ENCODE results near the gene ACOT8.

The ACOT8 gene

DNA sequence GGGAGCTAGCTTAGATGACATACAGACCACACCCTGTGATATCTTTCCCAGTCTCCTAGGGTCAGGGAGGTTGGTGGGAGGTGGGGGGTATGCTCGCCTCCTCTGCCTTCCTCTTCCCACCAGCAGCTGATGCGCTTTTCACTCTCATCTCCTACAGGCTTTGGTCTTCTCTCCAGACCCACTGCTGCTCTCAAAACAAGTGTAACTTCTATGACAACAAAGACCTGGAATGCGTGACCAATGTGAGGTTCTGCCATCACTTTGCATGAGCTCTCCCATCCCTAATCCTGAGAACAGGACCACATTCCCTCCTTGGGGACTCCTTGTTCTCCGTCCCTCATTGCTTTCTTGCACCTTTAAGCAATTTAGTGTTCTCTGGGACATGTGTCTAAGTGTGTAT, 36.6 kb upstream of the ACOT8 start:
- H3K4me1 ChIP-seq (ENCODE audit: control insufficient read depth, low read depth, low read length): no peaks in the 10 kb centered on the region
- no peaks in the 10 kb centered on the region for H3K27me3 ChIP-seq (ENCODE audit: insufficient read depth, low read length, poor library complexity)
- H2AK5ac ChIP-seq (ENCODE audit: low read length): no peak overlapping the region
- H3K56ac ChIP-seq (ENCODE audit: low read length): no peak overlapping the region
- no peak overlapping the region for H3K18ac ChIP-seq (ENCODE audit: low read length)
- H3K79me1 ChIP-seq (ENCODE audit: low read length): no peaks in the 10 kb centered on the region
- peaks cover 2% of the 10 kb centered on the region for H3K36me3 ChIP-seq (ENCODE audit: control insufficient read depth, insufficient read depth, low read length)
- H2BK120ac ChIP-seq (ENCODE audit: low read depth, low read length): no peak overlapping the region
- no peak overlapping the region for H3K23ac ChIP-seq (ENCODE audit: low read length)
- no CpG with 5 or more reads among the region's 4 CpGs for WGBS (ENCODE audit: extremely low coverage, insufficient coverage, low lambda C conversion rate)
- no peak overlapping the region for H2BK5ac ChIP-seq (ENCODE audit: low read length)
- H3K4ac ChIP-seq (ENCODE audit: low read depth, low read length): no peak overlapping the region
- no peak overlapping the region for H3K4me3 ChIP-seq (ENCODE audit: low read length)
- no peaks in the 10 kb centered on the region for H3K79me2 ChIP-seq (ENCODE audit: control insufficient read depth, insufficient read depth, low read length)
- H3K27ac ChIP-seq (ENCODE audit: low read depth, low read length): no peak overlapping the region
- no peak overlapping the region for H3K9ac ChIP-seq (ENCODE audit: low read length)
- no peak overlapping the region for H3K4me2 ChIP-seq (ENCODE audit: low read length)
- peak; percentile 14 for DNase-seq
- H4K8ac ChIP-seq (ENCODE audit: low read depth, low read length): no peak overlapping the region
- H4K5ac ChIP-seq (ENCODE audit: low read length): no peak overlapping the region
- H2BK15ac ChIP-seq (replicated peaks; ENCODE audit: low read depth): no peak overlapping the region

DNA sequence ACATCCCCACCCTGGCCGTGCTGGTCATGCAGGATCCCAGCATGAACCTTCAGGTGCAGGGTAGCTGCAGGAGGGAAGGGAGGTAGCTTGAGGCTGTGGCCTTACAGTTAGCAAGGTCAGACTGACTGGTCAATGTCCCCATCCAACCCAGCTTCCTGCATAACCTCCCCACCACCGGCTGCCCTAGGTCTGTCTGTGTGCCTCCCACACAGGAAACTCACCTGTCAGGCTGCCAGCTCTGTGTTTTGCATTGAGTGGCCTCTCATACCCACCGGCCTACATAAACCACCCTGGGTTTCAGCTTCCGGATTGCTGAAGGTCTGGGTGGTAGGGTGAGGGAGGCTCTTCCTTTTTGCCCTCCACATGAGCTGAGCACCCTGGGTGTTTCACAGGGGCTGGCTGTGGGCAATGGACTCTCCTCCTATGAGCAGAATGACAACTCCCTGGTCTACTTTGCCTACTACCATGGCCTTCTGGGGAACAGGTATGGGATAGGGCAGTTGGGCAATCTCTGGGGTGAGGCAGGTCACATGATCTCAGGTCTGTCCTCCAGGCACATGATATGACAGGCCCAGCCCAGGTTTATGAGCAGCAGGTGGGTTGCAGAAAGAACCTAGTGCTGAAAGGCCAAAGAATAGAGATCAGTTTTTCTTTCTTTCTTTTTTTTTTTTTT, 35.8 kb upstream of the ACOT8 start:
- H3K4me2 ChIP-seq (ENCODE audit: low read length): no peak overlapping the region
- H3K56ac ChIP-seq (ENCODE audit: low read length): no peak overlapping the region
- no CpG with 5 or more reads among the region's 4 CpGs for WGBS (ENCODE audit: extremely low coverage, insufficient coverage, low lambda C conversion rate)
- H3K36me3 ChIP-seq (ENCODE audit: control insufficient read depth, insufficient read depth, low read length): peaks cover 2% of the 10 kb centered on the region
- H3K23ac ChIP-seq (ENCODE audit: low read length): no peak overlapping the region
- no peak overlapping the region for H4K8ac ChIP-seq (ENCODE audit: low read depth, low read length)
- H2AK5ac ChIP-seq (ENCODE audit: low read length): no peak overlapping the region
- no peak overlapping the region for H2BK15ac ChIP-seq (replicated peaks; ENCODE audit: low read depth)
- H2BK120ac ChIP-seq (ENCODE audit: low read depth, low read length): no peak overlapping the region
- no peaks in the 10 kb centered on the region for H3K79me2 ChIP-seq (ENCODE audit: control insufficient read depth, insufficient read depth, low read length)
- no peak overlapping the region for H3K27ac ChIP-seq (ENCODE audit: low read depth, low read length)
- no peak overlapping the region for H3K4ac ChIP-seq (ENCODE audit: low read depth, low read length)
- no peak for DNase-seq
- no peak overlapping the region for H3K4me3 ChIP-seq (ENCODE audit: low read length)
- no peaks in the 10 kb centered on the region for H3K27me3 ChIP-seq (ENCODE audit: insufficient read depth, low read length, poor library complexity)
- no peak overlapping the region for H2BK5ac ChIP-seq (ENCODE audit: low read length)
- no peak overlapping the region for H4K5ac ChIP-seq (ENCODE audit: low read length)
- no peak overlapping the region for H3K9ac ChIP-seq (ENCODE audit: low read length)
- H3K18ac ChIP-seq (ENCODE audit: low read length): no peak overlapping the region
- no peaks in the 10 kb centered on the region for H3K79me1 ChIP-seq (ENCODE audit: low read length)
- no peaks in the 10 kb centered on the region for H3K4me1 ChIP-seq (ENCODE audit: control insufficient read depth, low read depth, low read length)

- H2AK5ac ChIP-seq (ENCODE audit: low read length): no peak overlapping the region
- no CpG with 5 or more reads among the region's 9 CpGs for WGBS (ENCODE audit: extremely low coverage, insufficient coverage, low lambda C conversion rate)
Measured at GRCh38 chr20:45892049-45892825, 35.0 kb upstream of the ACOT8 start.

DNA sequence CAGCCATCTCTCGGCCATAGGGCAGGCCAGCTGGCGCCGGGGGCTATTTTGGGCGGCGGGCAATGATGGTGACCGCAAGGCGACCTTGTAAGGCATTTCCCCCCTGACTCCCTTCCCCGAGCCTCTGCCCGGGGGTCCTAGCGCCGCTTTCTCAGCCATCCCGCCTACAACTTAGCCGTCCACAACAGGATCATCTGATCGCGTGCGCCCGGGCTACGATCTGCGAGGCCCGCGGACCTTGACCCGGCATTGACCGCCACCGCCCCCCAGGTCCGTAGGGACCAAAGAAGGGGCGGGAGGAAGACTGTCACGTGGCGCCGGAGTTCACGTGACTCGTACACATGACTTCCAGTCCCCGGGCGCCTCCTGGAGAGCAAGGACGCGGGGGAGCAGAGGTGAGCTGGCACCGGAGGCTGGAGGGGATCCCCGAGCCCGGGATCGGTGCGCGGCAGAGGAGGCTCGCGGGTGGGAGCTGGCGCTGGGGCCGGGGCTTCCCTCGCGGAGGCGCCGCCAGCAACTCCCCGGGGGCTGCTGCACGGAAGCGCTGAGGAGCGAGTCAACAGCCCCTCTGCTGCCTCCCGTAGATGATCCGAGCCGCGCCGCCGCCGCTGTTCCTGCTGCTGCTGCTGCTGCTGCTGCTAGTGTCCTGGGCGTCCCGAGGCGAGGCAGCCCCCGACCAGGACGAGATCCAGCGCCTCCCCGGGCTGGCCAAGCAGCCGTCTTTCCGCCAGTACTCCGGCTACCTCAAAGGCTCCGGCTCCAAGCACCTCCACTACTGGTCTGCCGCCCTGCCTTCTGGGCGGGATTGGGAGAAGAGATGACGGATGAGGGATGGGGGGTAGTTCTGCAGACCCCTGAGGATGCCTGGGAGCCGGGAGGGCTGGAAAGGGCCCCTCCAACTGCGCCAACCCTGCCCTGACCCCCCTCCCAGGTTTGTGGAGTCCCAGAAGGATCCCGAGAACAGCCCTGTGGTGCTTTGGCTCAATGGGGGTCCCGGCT, 34.1 kb upstream of the ACOT8 start, which contains the start of the genes CTSA and NEURL2:
CTSA (plus strand) TSS at position 351 of the 999 bp plus-strand sequence; CDS start at position 585, 234 bp downstream.
NEURL2 (minus strand) TSS at position 224 of the 999 bp plus-strand sequence; CDS start at position 7, 217 bp downstream.
- Histone ChIP-seq H3K79me1 (ENCODE audit: low read length) (no peaks in the 10 kb centered on the region), H3K4me1 (ENCODE audit: control insufficient read depth, low read depth, low read length) (no peaks in the 10 kb centered on the region), H4K5ac (ENCODE audit: low read length) (no peak within 1 kb of the TSS), H3K36me3 (ENCODE audit: control insufficient read depth, insufficient read depth, low read length) (no peaks in the 10 kb centered on the region), H2AK5ac (ENCODE audit: low read length) (no peak within 1 kb of the TSS), H3K79me2 (ENCODE audit: control insufficient read depth, insufficient read depth, low read length) (no peaks in the 10 kb centered on the region), H3K4me2 (ENCODE audit: low read length) (peak within 1 kb of the TSS; percentile 90), H2BK120ac (ENCODE audit: low read depth, low read length) (no peak within 1 kb of the TSS), H3K23ac (ENCODE audit: low read length) (peak within 1 kb of the TSS; percentile 89), H3K18ac (ENCODE audit: low read length) (peak within 1 kb of the TSS; percentile 5), H3K27me3 (ENCODE audit: insufficient read depth, low read length, poor library complexity) (no peaks in the 10 kb centered on the region), H3K9ac (ENCODE audit: low read length) (peak within 1 kb of the TSS; percentile 88), H3K27ac (ENCODE audit: low read depth, low read length) (no peak within 1 kb of the TSS), H2BK15ac (replicated peaks; ENCODE audit: low read depth) (no peak within 1 kb of the TSS), H3K4ac (ENCODE audit: low read depth, low read length) (peak within 1 kb of the TSS; percentile 43), H3K4me3 (ENCODE audit: low read length) (peak within 1 kb of the TSS; percentile 78), H3K56ac (ENCODE audit: low read length) (peak within 1 kb of the TSS; percentile 96), H2BK5ac (ENCODE audit: low read length) (no peak within 1 kb of the TSS), H4K8ac (ENCODE audit: low read depth, low read length) (no peak within 1 kb of the TSS)
- no CpG with 5 or more reads among the region's 78 CpGs for WGBS (ENCODE audit: extremely low coverage, insufficient coverage, low lambda C conversion rate)
- DNase-seq: peak; percentile 95

More at GRCh38 chr20:45892049-45892825, 35.0 kb upstream of the ACOT8 start:
- no peak overlapping the region for H3K18ac ChIP-seq (ENCODE audit: low read length)
- no peak overlapping the region for H3K27ac ChIP-seq (ENCODE audit: low read depth, low read length)
- DNase-seq: peak; percentile 55
- H3K56ac ChIP-seq (ENCODE audit: low read length): no peak overlapping the region
- no peak overlapping the region for H3K4me2 ChIP-seq (ENCODE audit: low read length)
- no peak overlapping the region for H3K23ac ChIP-seq (ENCODE audit: low read length)
- no peaks in the 10 kb centered on the region for H3K27me3 ChIP-seq (ENCODE audit: insufficient read depth, low read length, poor library complexity)
- H2BK15ac ChIP-seq (replicated peaks; ENCODE audit: low read depth): no peak overlapping the region
- no peak overlapping the region for H3K4me3 ChIP-seq (ENCODE audit: low read length)
- H3K79me1 ChIP-seq (ENCODE audit: low read length): no peaks in the 10 kb centered on the region
- H3K36me3 ChIP-seq (ENCODE audit: control insufficient read depth, insufficient read depth, low read length): no peaks in the 10 kb centered on the region
- no peak overlapping the region for H4K8ac ChIP-seq (ENCODE audit: low read depth, low read length)
- no peak overlapping the region for H2BK120ac ChIP-seq (ENCODE audit: low read depth, low read length)
- no peak overlapping the region for H3K9ac ChIP-seq (ENCODE audit: low read length)
- no peak overlapping the region for H2BK5ac ChIP-seq (ENCODE audit: low read length)
- H4K5ac ChIP-seq (ENCODE audit: low read length): no peak overlapping the region
- no peaks in the 10 kb centered on the region for H3K4me1 ChIP-seq (ENCODE audit: control insufficient read depth, low read depth, low read length)
- no peak overlapping the region for H3K4ac ChIP-seq (ENCODE audit: low read depth, low read length)
- H3K79me2 ChIP-seq (ENCODE audit: control insufficient read depth, insufficient read depth, low read length): no peaks in the 10 kb centered on the region

DNA sequence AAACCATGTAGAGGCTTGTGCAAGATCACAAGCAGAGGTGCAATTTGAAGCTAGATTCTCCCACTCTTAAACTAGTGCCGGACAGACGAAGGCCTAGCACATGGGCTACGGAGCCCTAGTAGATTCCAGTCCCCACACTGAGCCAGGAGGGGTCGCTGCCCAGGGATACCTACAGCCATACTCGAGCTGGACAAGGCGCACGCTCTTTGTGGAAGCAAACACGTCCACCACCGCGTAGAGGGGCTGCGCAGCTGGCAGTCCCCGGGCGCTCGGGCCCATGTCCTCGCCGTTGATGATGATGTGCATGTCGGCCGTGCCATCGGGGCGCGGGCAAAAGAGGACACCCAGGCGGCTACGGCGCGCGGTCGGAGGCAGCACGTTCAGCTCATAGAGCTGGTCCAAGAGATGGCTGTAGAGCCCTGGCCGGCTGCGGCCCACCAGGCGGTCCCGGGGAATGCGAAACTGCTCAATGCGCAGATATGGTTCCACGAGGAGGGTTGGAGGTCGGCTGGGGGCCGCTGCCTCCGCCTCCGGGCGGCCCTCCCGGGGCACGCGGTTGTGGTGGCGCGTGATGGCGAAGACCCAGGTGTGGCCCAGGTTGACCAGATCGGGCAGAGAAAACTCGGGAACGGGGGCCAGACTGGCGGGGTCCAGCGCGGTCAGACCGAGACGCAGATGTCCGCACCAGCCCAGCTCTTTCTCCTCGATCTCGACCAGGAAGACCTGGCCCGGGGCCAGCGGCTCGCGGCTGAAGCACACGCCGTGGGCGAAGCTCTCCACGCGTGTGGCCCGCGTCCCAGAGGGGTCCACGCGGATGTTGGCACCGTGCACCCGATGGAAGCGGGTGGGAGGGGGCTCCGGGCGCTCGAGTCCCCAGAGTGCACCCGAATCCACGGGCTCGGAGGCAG, 33.1 kb upstream of the ACOT8 start:
- H2AK5ac ChIP-seq (ENCODE audit: low read length): no peak overlapping the region
- no peaks in the 10 kb centered on the region for H3K27me3 ChIP-seq (ENCODE audit: insufficient read depth, low read length, poor library complexity)
- no CpG with 5 or more reads among the region's 79 CpGs for WGBS (ENCODE audit: extremely low coverage, insufficient coverage, low lambda C conversion rate)
- H3K18ac ChIP-seq (ENCODE audit: low read length): peak overlapping the region; percentile 5
- H2BK15ac ChIP-seq (replicated peaks; ENCODE audit: low read depth): no peak overlapping the region
- H2BK5ac ChIP-seq (ENCODE audit: low read length): no peak overlapping the region
- H3K79me2 ChIP-seq (ENCODE audit: control insufficient read depth, insufficient read depth, low read length): no peaks in the 10 kb centered on the region
- H3K27ac ChIP-seq (ENCODE audit: low read depth, low read length): no peak overlapping the region
- H4K8ac ChIP-seq (ENCODE audit: low read depth, low read length): no peak overlapping the region
- H3K4me3 ChIP-seq (ENCODE audit: low read length): peak overlapping the region; percentile 78
- H3K4me2 ChIP-seq (ENCODE audit: low read length): peak overlapping the region; percentile 90
- H3K23ac ChIP-seq (ENCODE audit: low read length): peak overlapping the region; percentile 89
- H2BK120ac ChIP-seq (ENCODE audit: low read depth, low read length): no peak overlapping the region
- no peak overlapping the region for H4K5ac ChIP-seq (ENCODE audit: low read length)
- peak; percentile 90 for DNase-seq
- no peaks in the 10 kb centered on the region for H3K4me1 ChIP-seq (ENCODE audit: control insufficient read depth, low read depth, low read length)
- H3K56ac ChIP-seq (ENCODE audit: low read length): peak overlapping the region; percentile 96
- peak overlapping the region; percentile 88 for H3K9ac ChIP-seq (ENCODE audit: low read length)
- no peaks in the 10 kb centered on the region for H3K79me1 ChIP-seq (ENCODE audit: low read length)
- H3K36me3 ChIP-seq (ENCODE audit: control insufficient read depth, insufficient read depth, low read length): no peaks in the 10 kb centered on the region
- peak overlapping the region; percentile 43 for H3K4ac ChIP-seq (ENCODE audit: low read depth, low read length)

Measured in mesendoderm (in vitro differentiated cells).